Stimulated activated memory B cell treated with anti-CD40 and anti-IgM and Interleukin-4, amounts not matched to agents 10 μg/mL and 1 μg/mL and 100 μg/mL, for 72 hours (primary cell): ENCODE data around the gene C3AR1.
"Not testable (repeated sequence)": the region's sequence is repeated elsewhere in the genome, so short reads cannot be mapped to it uniquely, and the experiment has no call there.

Source experiments
- ATAC-seq: fragments of 150-1000 bp; cut with Tn5 transposase; 2 replicates; pipeline ENCODE4 v1.10.0; 2021
- H3K27ac Mint-ChIP-seq: one replicate; pipeline ENCODE4 v1.8.0; 2022; ENCODE audit warnings: mild to moderate bottlenecking, mixed read lengths
- H3K27me3 Mint-ChIP-seq: one replicate; pipeline ENCODE4 v1.8.0; 2022; ENCODE audit warnings: mixed read lengths
- H3K36me3 Mint-ChIP-seq: one replicate; pipeline ENCODE4 v1.8.0; 2022; ENCODE audit warnings: mixed read lengths
- H3K4me1 Mint-ChIP-seq: one replicate; pipeline ENCODE4 v1.8.0; 2022; ENCODE audit warnings: mixed read lengths
- H3K4me3 Mint-ChIP-seq: one replicate; pipeline ENCODE4 v1.8.0; 2022; ENCODE audit warnings: mild to moderate bottlenecking, moderate library complexity, mixed read lengths
- H3K9me3 Mint-ChIP-seq: one replicate; pipeline ENCODE4 v1.8.0; 2022; ENCODE audit warnings: mixed read lengths

Gene C3AR1

DNA sequence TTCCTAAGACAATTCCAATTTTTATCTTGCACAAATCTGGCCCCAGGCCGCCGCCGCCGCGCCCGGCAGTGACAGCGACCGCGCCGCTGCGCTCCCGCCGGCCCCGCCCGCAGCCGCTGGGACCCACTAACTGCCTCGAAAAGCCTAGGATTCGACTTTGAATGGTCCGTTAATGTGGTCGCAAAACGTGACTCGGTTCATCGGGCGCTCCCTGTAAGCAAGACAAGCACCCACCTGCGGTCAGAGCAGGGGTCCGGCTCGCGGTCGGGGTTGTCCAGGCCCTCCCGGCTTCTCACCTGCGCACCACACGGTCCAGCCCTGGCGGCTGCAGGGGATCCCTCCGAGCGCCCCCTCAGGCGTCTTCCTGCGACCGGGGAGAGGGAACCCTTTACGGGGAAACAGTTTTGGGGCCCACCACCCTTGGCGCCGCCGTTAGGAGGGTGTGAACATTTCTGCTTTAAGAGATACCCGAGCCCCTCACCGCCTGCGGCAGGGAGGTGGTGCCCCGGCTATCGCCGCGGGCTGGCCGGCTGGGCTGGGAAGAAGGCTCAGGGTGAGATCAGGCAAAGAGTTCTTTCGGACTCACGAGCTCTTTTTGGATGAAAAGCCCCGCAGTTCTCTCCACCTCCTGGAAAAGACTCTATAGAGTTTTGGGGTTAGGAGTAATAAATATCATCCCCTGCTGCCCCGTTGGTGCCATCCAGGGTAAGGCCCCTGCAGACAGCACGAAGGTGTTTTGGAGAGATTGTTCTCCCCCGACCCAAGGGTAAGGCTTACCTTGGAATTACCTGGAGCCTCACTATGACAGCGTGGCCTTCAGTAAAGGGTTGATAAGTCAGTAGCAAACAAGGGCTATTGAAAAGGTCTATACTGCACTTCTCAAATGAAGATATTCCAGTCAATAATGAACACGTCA lies 47.2 kb downstream of the C3AR1 start:
- H3K4me3 Mint-ChIP-seq = peak overlapping the region; percentile 59
- H3K27ac Mint-ChIP-seq = no peak overlapping the region
- ATAC-seq = peak; percentile 58
- peaks cover 46% of the 10 kb centered on the region for H3K27me3 Mint-ChIP-seq
- H3K9me3 Mint-ChIP-seq = no peaks in the 10 kb centered on the region
- H3K4me1 Mint-ChIP-seq = peaks cover 7% of the 10 kb centered on the region
- no peaks in the 10 kb centered on the region for H3K36me3 Mint-ChIP-seq

DNA sequence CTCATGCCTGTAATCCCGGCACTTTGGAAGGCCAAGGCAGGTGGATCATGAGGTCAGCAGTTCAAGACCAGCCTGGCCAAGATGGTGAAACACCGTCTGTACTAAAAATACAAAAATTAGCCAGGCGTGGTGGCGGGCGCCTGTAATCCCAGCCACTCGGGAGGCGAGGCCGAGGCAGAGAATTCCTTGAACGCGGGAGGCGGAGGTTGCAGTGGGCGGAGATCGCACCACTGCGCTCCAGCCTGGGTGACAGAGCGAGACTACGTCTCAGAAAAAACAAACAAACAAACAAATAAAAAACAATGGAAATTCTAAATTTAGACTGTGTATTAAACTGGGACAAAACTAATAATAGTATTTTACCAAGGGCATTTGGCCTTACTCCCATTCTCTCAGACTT lies 47.9 kb downstream of the C3AR1 start:
- not testable (repeated sequence) for H3K4me1 Mint-ChIP-seq, H3K9me3 Mint-ChIP-seq, ATAC-seq, H3K36me3 Mint-ChIP-seq, H3K27ac Mint-ChIP-seq
- peaks cover 46% of the 10 kb centered on the region for H3K27me3 Mint-ChIP-seq
- H3K4me3 Mint-ChIP-seq = peak overlapping the region; percentile 42

DNA sequence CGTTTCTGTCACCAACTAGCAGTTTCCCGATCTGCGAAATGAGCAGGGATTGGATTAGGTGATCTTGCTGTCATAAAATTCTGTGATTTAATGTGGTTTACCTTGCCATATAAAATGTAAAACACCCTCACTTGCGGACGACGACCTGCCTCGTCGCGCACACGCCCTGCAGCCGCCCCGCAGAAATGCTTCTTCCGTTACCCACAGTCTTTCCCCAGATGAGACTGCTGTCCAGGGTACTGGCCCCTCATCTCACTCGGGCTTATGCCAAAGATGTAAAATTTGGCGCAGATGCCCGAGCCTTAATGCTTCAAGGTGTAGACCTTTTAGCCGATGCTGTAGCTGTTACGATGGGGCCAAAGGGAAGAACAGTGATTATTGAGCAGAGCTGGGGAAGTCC lies 51.3 kb downstream of the C3AR1 start:
- no peak overlapping the region for H3K4me3 Mint-ChIP-seq

DNA sequence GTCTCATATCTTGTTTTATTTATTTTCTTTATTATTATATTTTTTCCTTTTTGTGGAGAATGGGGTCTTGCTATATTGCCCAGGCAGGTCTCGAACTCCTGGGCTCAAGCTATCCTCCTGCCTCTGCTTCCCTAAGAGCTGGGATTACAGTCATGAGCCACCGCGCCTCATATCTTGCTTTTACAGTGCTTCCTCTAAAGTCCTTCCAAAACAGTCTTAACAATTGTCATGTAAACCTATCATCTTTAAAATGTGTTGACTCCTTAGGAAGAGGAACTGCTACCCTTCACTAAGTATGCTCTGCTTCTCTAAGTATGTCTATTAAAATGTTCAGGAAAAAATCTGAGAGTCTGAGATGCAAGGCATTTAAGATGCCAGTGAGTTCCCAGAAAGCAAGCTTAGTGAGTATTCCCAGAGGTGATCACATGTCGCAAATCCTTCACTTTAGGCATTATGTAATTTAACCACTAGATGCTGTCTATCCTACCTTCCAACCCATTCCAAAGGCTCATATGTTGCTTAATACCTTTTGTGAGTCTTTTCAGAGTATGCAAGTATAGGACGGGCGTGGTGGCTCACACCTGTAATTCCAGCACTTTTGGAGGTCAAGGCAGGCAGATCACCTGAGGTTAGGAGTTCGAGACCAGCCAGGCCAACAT lies 53.4 kb downstream of the C3AR1 start:
- H3K9me3 Mint-ChIP-seq = no peaks in the 10 kb centered on the region

More for the DNA sequence above, 51.3 kb downstream of the C3AR1 start:
- no peaks in the 10 kb centered on the region for H3K36me3 Mint-ChIP-seq
- H3K27me3 Mint-ChIP-seq = peaks cover 46% of the 10 kb centered on the region
- no peak for ATAC-seq
- no peaks in the 10 kb centered on the region for H3K9me3 Mint-ChIP-seq
- no peak overlapping the region for H3K27ac Mint-ChIP-seq
- H3K4me1 Mint-ChIP-seq = peaks cover 7% of the 10 kb centered on the region

DNA sequence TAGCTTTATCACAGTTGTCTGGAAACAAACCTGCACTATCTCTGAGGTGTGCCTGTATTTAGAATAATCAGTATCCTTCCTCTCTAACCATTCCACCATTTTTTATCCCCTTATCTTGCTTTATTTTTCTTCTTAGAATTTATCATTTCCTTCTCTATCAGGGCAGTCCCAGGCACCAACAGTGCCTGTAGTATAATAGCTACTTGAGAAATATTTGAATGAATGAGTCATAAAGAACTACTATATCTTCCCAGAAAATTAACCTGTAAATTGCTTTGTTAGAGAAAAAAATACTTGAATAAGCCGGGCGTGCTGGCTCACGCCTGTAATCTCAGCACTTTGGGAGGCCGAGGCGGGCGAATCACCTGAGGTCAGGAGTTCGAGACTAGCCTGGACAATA lies 54.8 kb downstream of the C3AR1 start:
- H3K4me3 Mint-ChIP-seq = no peak overlapping the region
- no peaks in the 10 kb centered on the region for H3K36me3 Mint-ChIP-seq
- no peak overlapping the region for H3K27ac Mint-ChIP-seq
- no peaks in the 10 kb centered on the region for H3K4me1 Mint-ChIP-seq
- no peaks in the 10 kb centered on the region for H3K9me3 Mint-ChIP-seq
- ATAC-seq = no peak
- H3K27me3 Mint-ChIP-seq = peaks cover 19% of the 10 kb centered on the region

More for the DNA sequence above, 53.4 kb downstream of the C3AR1 start:
- Mint-ChIP-seq H3K27me3 (peaks cover 33% of the 10 kb centered on the region), H3K36me3 (no peaks in the 10 kb centered on the region), H3K27ac (no peak overlapping the region), H3K4me3 (no peak overlapping the region), H3K4me1 (no peaks in the 10 kb centered on the region)
- ATAC-seq = no peak
